SU-DHL-6 (cell line): ENCODE measurements around the gene FOSB.

Experiments
- H2AFZ ChIP-seq: fragments of 200-600 bp; sonication (generic); 2 replicates; pipeline ENCODE4 v1.6.1; 2014; ENCODE audit warnings: low read depth, mild to moderate bottlenecking, moderate library complexity, mixed read lengths, antibody characterized with exemption, low read length; ENCODE audit not compliant: severe bottlenecking
- H3F3A ChIP-seq: fragments of 200-600 bp; shearing (Covaris generic); 2 replicates; pipeline ENCODE4 v1.6.0; 2016; ENCODE audit warnings: antibody characterized with exemption, mild to moderate bottlenecking; ENCODE audit not compliant: insufficient read depth
- H3K27ac ChIP-seq: fragments of 200-600 bp; sonication (generic); 2 replicates; pipeline ENCODE4 v1.5.1; 2016; ENCODE audit warnings: low read depth, mild to moderate bottlenecking, low read length, moderate library complexity, mixed read lengths
- H3K27me3 ChIP-seq: fragments of 200-600 bp; sonication (generic), shearing (Covaris generic); 2 replicates; pipeline ENCODE4 v1.6.0; 2014; ENCODE audit warnings: mild to moderate bottlenecking, low read length
- H3K36me3 ChIP-seq: fragments of 200-600 bp; sonication (generic); 2 replicates; pipeline ENCODE4 v1.6.1; 2014; ENCODE audit warnings: mild to moderate bottlenecking, low read length, mixed read lengths
- H3K4me2 ChIP-seq: fragments of 300-600, 200-600 bp; shearing (Covaris generic), sonication (generic); 2 replicates; pipeline ENCODE4 v1.6.0; 2014; ENCODE audit warnings: low read length, low read depth, mild to moderate bottlenecking; ENCODE audit not compliant: poor library complexity, severe bottlenecking
- H3K4me3 ChIP-seq: fragments of 200-600 bp; sonication (generic); 2 replicates; pipeline ENCODE4 v1.5.1; 2014; ENCODE audit warnings: antibody characterized with exemption, low read length, mild to moderate bottlenecking, mixed read lengths; ENCODE audit not compliant: insufficient read depth, poor library complexity, severe bottlenecking
- H3K79me2 ChIP-seq: fragments of 200-600 bp; sonication (generic); 2 replicates; pipeline ENCODE4 v1.6.1; 2014; ENCODE audit warnings: mild to moderate bottlenecking, low read length, moderate library complexity; ENCODE audit not compliant: insufficient read depth
- H3K9ac ChIP-seq: fragments of 200-600 bp; sonication (generic); 2 replicates; pipeline ENCODE4 v1.7.0; 2014; ENCODE audit warnings: mild to moderate bottlenecking, low read length
- H3K9me2 ChIP-seq: fragments of 200-600 bp; sonication (generic); replicated peaks from 2 replicates; pipeline ENCODE4 v1.6.1; 2014; ENCODE audit warnings: low read length; ENCODE audit not compliant: insufficient read depth
- H3K9me3 ChIP-seq: fragments of 200-600 bp; sonication (generic); 2 replicates; pipeline ENCODE4 v1.6.1; 2014; ENCODE audit warnings: low read length, mixed read lengths; ENCODE audit not compliant: insufficient read depth
- H4K20me1 ChIP-seq: fragments of 200-600 bp; sonication (generic); 2 replicates; pipeline ENCODE4 v1.6.1; 2014; ENCODE audit warnings: low read depth, mild to moderate bottlenecking, antibody characterized with exemption, low read length, moderate library complexity, mixed read lengths
- EZH2phosphoT487 ChIP-seq: fragments of 200-600 bp; sonication (generic), shearing (Covaris generic); conservative IDR thresholded peaks from 2 replicates; pipeline ENCODE4 v1.6.1; 2018; ENCODE audit warnings: mild to moderate bottlenecking, antibody characterized with exemption, low read length, moderate library complexity, mixed read lengths
- TF ChIP-seq, protein P1 (sequence below): fragments of 200-600 bp; sonication (generic); IDR thresholded peaks from one replicate; pipeline ENCODE4 v1.5.1; 2017; ENCODE audit warnings: antibody characterized with exemption, mild to moderate bottlenecking, low read length, moderate library complexity; ENCODE audit not compliant: insufficient read depth, poor library complexity, severe bottlenecking

The FOSB gene

DNA sequence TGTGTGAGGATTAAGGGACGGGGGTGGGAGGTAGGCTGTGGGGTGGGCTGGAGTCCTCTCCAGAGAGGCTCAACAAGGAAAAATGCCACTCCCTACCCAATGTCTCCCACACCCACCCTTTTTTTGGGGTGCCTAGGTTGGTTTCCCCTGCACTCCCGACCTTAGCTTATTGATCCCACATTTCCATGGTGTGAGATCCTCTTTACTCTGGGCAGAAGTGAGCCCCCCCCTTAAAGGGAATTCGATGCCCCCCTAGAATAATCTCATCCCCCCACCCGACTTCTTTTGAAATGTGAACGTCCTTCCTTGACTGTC, 5.5 kb downstream of the FOSB start:
- Histone ChIP-seq H3K4me3 (no peak overlapping the region), H3K27me3 (no peaks in the 10 kb centered on the region), H3K4me2 (no peak overlapping the region), H3K36me3 (no peaks in the 10 kb centered on the region), H3K9me2 (no peaks in the 10 kb centered on the region), H3F3A (peaks cover 6% of the 10 kb centered on the region; the same call in 1 of the 2 replicates), H3K79me2 (no peaks in the 10 kb centered on the region), H3K9ac (no peak overlapping the region), H3K27ac (no peak overlapping the region), H2AFZ (no peak overlapping the region), H4K20me1 (no peaks in the 10 kb centered on the region), H3K9me3 (no peaks in the 10 kb centered on the region)
- TF ChIP-seq, protein P1, sequence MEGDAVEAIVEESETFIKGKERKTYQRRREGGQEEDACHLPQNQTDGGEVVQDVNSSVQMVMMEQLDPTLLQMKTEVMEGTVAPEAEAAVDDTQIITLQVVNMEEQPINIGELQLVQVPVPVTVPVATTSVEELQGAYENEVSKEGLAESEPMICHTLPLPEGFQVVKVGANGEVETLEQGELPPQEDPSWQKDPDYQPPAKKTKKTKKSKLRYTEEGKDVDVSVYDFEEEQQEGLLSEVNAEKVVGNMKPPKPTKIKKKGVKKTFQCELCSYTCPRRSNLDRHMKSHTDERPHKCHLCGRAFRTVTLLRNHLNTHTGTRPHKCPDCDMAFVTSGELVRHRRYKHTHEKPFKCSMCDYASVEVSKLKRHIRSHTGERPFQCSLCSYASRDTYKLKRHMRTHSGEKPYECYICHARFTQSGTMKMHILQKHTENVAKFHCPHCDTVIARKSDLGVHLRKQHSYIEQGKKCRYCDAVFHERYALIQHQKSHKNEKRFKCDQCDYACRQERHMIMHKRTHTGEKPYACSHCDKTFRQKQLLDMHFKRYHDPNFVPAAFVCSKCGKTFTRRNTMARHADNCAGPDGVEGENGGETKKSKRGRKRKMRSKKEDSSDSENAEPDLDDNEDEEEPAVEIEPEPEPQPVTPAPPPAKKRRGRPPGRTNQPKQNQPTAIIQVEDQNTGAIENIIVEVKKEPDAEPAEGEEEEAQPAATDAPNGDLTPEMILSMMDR: no peak
- TF ChIP-seq EZH2phosphoT487: no peak

DNA sequence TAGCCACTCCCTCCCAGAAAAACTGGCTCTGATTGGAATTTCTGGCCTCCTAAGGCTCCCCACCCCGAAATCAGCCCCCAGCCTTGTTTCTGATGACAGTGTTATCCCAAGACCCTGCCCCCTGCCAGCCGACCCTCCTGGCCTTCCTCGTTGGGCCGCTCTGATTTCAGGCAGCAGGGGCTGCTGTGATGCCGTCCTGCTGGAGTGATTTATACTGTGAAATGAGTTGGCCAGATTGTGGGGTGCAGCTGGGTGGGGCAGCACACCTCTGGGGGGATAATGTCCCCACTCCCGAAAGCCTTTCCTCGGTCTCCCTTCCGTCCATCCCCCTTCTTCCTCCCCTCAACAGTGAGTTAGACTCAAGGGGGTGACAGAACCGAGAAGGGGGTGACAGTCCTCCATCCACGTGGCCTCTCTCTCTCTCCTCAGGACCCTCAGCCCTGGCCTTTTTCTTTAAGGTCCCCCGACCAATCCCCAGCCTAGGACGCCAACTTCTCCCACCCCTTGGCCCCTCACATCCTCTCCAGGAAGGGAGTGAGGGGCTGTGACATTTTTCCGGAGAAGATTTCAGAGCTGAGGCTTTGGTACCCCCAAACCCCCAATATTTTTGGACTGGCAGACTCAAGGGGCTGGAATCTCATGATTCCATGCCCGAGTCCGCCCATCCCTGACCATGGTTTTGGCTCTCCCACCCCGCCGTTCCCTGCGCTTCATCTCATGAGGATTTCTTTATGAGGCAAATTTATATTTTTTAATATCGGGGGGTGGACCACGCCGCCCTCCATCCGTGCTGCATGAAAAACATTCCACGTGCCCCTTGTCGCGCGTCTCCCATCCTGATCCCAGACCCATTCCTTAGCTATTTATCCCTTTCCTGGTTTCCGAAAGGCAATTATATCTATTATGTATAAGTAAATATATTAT, 6.1 kb downstream of the FOSB start:
- Histone ChIP-seq H4K20me1 (no peaks in the 10 kb centered on the region), H3K36me3 (no peaks in the 10 kb centered on the region), H3K9ac (no peak overlapping the region), H3K4me2 (no peak overlapping the region), H3K9me3 (no peaks in the 10 kb centered on the region), H3K27ac (no peak overlapping the region), H2AFZ (no peak overlapping the region), H3K79me2 (no peaks in the 10 kb centered on the region), H3K4me3 (no peak overlapping the region), H3K9me2 (no peaks in the 10 kb centered on the region), H3F3A (peaks cover 10% of the 10 kb centered on the region), H3K27me3 (no peaks in the 10 kb centered on the region)
- TF ChIP-seq EZH2phosphoT487: no peak
- TF ChIP-seq, protein P1: no peak

DNA sequence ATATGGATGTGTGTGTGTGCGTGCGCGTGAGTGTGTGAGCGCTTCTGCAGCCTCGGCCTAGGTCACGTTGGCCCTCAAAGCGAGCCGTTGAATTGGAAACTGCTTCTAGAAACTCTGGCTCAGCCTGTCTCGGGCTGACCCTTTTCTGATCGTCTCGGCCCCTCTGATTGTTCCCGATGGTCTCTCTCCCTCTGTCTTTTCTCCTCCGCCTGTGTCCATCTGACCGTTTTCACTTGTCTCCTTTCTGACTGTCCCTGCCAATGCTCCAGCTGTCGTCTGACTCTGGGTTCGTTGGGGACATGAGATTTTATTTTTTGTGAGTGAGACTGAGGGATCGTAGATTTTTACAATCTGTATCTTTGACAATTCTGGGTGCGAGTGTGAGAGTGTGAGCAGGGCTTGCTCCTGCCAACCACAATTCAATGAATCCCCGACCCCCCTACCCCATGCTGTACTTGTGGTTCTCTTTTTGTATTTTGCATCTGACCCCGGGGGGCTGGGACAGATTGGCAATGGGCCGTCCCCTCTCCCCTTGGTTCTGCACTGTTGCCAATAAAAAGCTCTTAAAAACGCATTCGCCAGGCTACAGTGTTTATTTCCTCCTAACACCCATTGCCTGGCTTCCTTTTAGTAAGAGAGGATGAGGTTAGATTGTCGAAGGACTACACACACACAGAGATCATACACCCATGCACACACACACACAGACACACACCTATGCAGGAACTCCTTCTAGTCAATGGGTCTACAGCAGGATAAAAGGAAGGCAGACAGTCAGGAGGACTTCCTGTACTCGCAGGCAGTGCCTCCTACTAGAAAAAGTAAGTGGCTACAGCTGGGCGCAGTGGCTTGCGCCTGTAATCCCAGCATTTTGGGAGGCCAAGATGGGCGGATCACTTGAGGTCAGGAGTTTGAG, 7.1 kb downstream of the FOSB start:
- Histone ChIP-seq H3K36me3 (no peaks in the 10 kb centered on the region), H3K4me2 (no peak overlapping the region), H3F3A (peaks cover 10% of the 10 kb centered on the region), H3K27ac (no peak overlapping the region), H3K9me2 (no peaks in the 10 kb centered on the region), H3K79me2 (no peaks in the 10 kb centered on the region), H3K9me3 (no peaks in the 10 kb centered on the region), H3K4me3 (no peak overlapping the region), H2AFZ (no peak overlapping the region), H3K9ac (no peak overlapping the region), H3K27me3 (no peaks in the 10 kb centered on the region), H4K20me1 (no peaks in the 10 kb centered on the region)
- TF ChIP-seq, protein P1: no peak
- TF ChIP-seq EZH2phosphoT487: no peak
